Thoracic aorta (tissue), 2 donors: ENCODE data around the gene THBS4. TPM values are rescaled to one million over a fixed set of nuclear protein-coding genes. Genes with fewer than 3 reads are reported as not detected.

Source experiments
- ATAC-seq: fragments of 150-250 bp; one replicate; pipeline ENCODE4 v1.8.0; 2017; ENCODE audit warnings: low read depth; ENCODE audit not compliant: insufficient number of reproducible peaks, low FRiP score
- DNase-seq: peaks from one replicate; pipeline ENCODE4 v3.0.0-alpha.2; 2020; ENCODE audit warnings: low spot score
- H3K27ac ChIP-seq, 2 donors: fragments of 200-600 bp; sonication (generic); 1 replicate in 1 of 2; 2 replicates in 1 of 2; pipeline ENCODE4 v1.5.1; 2016; ENCODE audit warnings: mild to moderate bottlenecking in 2 of 2, moderate library complexity in 2 of 2
- H3K27me3 ChIP-seq: fragments of 200-600 bp; sonication (generic); replicated peaks from 2 replicates; pipeline ENCODE4 v1.6.0; 2016; ENCODE audit warnings: mild to moderate bottlenecking; ENCODE audit not compliant: insufficient read depth
- H3K36me3 ChIP-seq: fragments of 200-600 bp; sonication (generic); one replicate; pipeline ENCODE4 v1.5.1; 2016
- H3K4me1 ChIP-seq, 2 donors: fragments of 200-600 bp; sonication (generic); 1 replicate in 1 of 2; 2 replicates in 1 of 2; pipeline versions ENCODE4 v1.5.1 to v1.6.0; 2016; ENCODE audit warnings: low read depth in 2 of 2, mild to moderate bottlenecking in 1 of 2; ENCODE audit not compliant: control insufficient read depth in 1 of 2
- H3K4me3 ChIP-seq: fragments of 200-600 bp; sonication (generic); 2 replicates; pipeline ENCODE4 v1.5.1; 2016; ENCODE audit warnings: mild to moderate bottlenecking
- H3K9me3 ChIP-seq: fragments of 200-600 bp; sonication (generic); 2 replicates; pipeline ENCODE4 v1.5.1; 2016
- CTCF ChIP-seq: fragments of 200-600 bp; sonication (generic); IDR thresholded peaks from one replicate; pipeline ENCODE4 v1.5.1; 2019; ENCODE audit warnings: antibody characterized with exemption
- total RNA-seq, 2 donors: library from RNA; depleted of rRNA; stranded (reverse); fragments of >200 nt; gene quantifications; one replicate each; pipeline versions ENCODE4 v1.1.0 to v1.2.3, GENCODE V29; 2016

THBS4 gene
- total RNA-seq, 2 donors from 2014 or later = 7.2 to 13.5 TPM

GRCh38 chr5:80092486-80093107, 57.4 kb downstream of the THBS4 start:
- H3K27me3 ChIP-seq = no peaks in the 10 kb centered on the region
- no peak overlapping the region for H3K27ac ChIP-seq
- no peak for ATAC-seq
- no peaks in the 10 kb centered on the region for H3K4me1 ChIP-seq
- DNase-seq = no peak
- no peak for TF ChIP-seq CTCF
- H3K36me3 ChIP-seq = no peaks in the 10 kb centered on the region
- no peaks in the 10 kb centered on the region for H3K9me3 ChIP-seq
- H3K4me3 ChIP-seq = no peak overlapping the region

GRCh38 chr5:80093796-80094195, 58.6 kb downstream of the THBS4 start:
- no peaks in the 10 kb centered on the region for H3K27me3 ChIP-seq
- H3K4me3 ChIP-seq = no peak overlapping the region
- no peak overlapping the region for H3K27ac ChIP-seq
- H3K9me3 ChIP-seq = no peaks in the 10 kb centered on the region
- no peaks in the 10 kb centered on the region for H3K4me1 ChIP-seq
- ATAC-seq = no peak
- H3K36me3 ChIP-seq = no peaks in the 10 kb centered on the region
- DNase-seq = no peak
- no peak for TF ChIP-seq CTCF

DNA sequence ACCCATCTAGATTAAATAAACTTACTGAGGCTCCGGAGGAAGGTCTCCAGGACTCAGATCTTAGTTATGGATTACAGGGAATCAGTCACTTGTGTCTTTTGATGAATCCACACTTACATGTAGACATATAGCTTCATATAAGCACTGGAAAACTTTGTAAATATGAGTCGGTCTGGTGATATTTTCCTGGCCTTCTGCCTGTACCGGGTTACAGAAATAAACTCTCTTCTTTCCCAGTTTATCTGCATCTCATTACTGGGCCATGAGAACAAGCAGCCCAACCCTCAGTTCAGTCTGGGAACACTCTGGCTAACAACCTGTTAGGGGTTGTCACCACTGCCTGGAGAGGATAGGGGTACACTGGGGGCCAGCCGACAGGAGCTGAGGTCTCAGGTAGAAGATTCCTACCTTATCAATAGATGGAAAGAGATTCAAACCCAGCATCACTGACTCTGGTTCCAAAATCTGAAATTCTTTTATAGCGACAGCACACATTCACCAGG, 59.1 kb downstream of the THBS4 start:
- Histone ChIP-seq H3K9me3 (no peaks in the 10 kb centered on the region), H3K4me1 (no peaks in the 10 kb centered on the region), H3K36me3 (no peaks in the 10 kb centered on the region), H3K27ac (no peak overlapping the region), H3K4me3 (no peak overlapping the region), H3K27me3 (no peaks in the 10 kb centered on the region)
- DNase-seq = no peak
- ATAC-seq = no peak
- no peak for TF ChIP-seq CTCF

DNA sequence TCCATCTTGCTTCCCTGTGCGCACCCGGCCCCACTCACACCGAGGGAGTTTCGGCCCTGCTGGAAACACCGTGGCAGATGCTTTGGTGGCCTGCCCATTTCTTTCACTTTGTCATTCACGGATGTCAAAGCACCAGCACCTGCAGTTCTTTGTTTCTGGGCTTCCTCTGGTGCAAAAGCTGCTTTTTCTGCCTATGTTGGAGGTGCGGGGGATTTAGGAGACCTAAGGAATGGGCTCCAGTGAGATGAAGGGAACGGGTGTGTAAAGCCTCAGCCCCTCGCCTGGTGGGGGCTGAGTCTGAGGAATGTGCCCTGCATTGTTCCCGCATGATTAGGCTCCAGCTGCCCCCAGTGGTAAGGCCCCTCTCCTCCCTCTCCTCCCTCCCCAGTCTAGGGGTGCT, 62.3 kb downstream of the THBS4 start:
- no peaks in the 10 kb centered on the region for H3K9me3 ChIP-seq
- H3K27me3 ChIP-seq = no peaks in the 10 kb centered on the region
- no peaks in the 10 kb centered on the region for H3K36me3 ChIP-seq
- no peak for TF ChIP-seq CTCF
- ATAC-seq (no peak), DNase-seq (no peak)
- peaks cover 0 to 7% of the 10 kb centered on the region in 2 donors for H3K4me1 ChIP-seq
- H3K27ac ChIP-seq = no peak overlapping the region
- no peak overlapping the region for H3K4me3 ChIP-seq

GRCh38 chr5:80101993-80102392, 66.8 kb downstream of the THBS4 start:
- Histone ChIP-seq H3K4me1 (peaks cover 0 to 7% of the 10 kb centered on the region in 2 donors), H3K27ac (no peak overlapping the region), H3K36me3 (no peaks in the 10 kb centered on the region), H3K27me3 (no peaks in the 10 kb centered on the region), H3K4me3 (no peak overlapping the region), H3K9me3 (no peaks in the 10 kb centered on the region)
- no peak for TF ChIP-seq CTCF
- ATAC-seq = no peak
- DNase-seq = no peak
